Measurements from ENCODE around the gene RCOR3.
"Not testable (repeated sequence)": the region's sequence is repeated elsewhere in the genome, so short reads cannot be mapped to it uniquely, and the experiment has no call there.

DNA sequence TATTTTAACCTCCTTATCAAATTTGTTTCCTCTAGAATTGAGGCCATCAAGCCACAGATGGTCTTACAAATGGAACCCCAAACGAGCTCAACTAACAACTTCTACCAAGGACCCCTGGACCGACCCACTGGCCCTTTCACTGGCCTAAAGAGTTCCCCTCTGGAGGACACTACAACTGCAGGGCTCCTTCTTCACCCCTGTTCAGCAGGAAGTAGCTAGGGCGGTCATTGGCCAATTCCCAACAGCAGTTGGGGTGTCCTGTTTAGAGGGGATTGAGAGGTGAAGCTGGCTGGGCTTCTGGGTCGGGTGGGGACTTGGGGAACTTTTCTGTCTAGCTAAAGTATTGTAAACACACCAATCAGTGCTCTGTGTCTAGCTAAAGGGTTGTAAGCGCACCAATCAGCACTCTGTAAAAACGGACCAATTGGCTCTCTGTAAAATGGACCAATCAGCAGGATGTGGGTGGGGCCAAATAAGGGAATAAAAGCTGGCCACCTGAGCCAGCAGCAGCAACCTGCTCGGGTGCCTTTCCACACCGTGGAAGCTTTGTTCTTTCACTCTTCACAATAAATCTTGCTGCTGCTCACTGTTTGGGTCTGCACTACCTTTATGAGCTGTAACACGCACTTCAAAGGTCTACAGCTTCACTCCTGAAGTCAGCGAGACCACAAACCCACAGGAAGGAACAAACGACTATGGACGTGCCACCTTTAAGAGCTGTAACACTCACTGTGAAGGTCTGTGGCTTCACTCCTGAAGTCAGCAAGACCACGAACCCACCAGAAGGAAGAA is 30.4 kb upstream of the RCOR3 start:
- TF ChIP-seq, protein P1, sequence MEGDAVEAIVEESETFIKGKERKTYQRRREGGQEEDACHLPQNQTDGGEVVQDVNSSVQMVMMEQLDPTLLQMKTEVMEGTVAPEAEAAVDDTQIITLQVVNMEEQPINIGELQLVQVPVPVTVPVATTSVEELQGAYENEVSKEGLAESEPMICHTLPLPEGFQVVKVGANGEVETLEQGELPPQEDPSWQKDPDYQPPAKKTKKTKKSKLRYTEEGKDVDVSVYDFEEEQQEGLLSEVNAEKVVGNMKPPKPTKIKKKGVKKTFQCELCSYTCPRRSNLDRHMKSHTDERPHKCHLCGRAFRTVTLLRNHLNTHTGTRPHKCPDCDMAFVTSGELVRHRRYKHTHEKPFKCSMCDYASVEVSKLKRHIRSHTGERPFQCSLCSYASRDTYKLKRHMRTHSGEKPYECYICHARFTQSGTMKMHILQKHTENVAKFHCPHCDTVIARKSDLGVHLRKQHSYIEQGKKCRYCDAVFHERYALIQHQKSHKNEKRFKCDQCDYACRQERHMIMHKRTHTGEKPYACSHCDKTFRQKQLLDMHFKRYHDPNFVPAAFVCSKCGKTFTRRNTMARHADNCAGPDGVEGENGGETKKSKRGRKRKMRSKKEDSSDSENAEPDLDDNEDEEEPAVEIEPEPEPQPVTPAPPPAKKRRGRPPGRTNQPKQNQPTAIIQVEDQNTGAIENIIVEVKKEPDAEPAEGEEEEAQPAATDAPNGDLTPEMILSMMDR (IDR thresholded peaks at IDR 0.05; ENCODE audit: insufficient read depth, low read length, poor library complexity, severe bottlenecking): not testable (repeated sequence)
- not testable (repeated sequence) for TF ChIP-seq EZH2phosphoT487 (conservative IDR thresholded peaks at IDR 0.05; ENCODE audit: low read length)

Measured in SU-DHL-6 (cell line).